HPDE6-E6E7 (cell line): ENCODE results near the gene RASSF9.
A peak's percentile ranks its signal among the peaks of the same experiment; 100 is the strongest.

Experiments used
- DNase-seq: peaks from one replicate; pipeline ENCODE4 v3.0.0; 2011; ENCODE audit warnings: missing footprints; ENCODE audit errors: extremely low spot score

RASSF9 gene

DNA sequence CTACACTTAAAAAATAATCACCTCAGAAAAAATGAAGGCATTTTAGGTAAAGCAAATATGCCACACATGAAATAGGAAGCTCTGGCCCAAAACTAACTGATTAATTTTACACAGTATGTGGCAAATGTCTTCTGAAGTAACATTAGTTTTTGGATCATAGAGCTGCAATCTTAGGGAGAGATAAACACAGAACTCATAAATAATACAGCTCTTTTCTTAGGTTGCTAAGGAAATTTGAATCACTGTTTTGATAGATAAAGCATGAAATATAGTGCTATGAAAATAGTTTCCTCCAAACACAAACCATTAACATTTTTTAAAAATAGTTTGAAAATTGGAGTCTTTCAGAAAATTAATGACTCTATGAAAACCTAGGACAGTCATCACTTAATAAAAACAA, 15.0 kb downstream of the RASSF9 start:
- DNase-seq = no peak

DNA sequence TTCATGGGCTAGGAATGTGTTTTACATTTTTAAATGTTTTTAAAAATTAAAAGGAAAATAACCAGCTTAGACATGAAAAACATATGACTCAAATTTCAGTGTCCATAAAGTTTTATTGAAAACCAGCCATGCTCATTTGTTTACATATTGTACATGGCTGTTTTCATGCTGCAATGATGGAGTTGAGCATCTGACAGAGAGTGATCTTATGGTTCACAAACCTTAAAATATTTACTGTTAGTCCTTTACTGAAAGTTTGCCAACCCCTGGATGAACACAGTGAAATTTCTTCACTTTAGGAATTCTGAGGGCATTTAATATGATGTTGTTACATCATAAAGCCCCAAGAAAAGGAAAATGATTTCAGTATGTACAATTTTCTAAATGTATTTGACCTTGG, 16.1 kb downstream of the RASSF9 start:
- no peak for DNase-seq

DNA sequence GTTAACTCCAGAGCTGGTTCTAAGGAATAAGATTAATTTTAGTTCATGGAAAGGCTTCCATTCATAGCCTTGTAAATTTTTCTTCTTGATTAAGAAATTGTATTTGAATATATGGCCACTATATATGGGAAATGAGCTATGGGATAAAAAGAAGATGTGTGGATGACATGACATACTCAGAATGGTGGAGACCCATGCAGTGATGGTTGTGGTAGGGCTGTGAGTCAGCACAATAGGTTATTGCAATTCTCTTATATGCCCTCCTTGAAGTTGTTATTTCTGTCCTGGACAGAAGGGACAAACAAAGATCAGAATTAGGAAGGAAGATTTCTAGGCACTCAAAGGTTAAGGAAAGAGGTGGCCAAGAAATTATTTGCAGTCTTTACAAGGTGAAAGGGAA, 21.5 kb downstream of the RASSF9 start:
- DNase-seq = no peak

DNA sequence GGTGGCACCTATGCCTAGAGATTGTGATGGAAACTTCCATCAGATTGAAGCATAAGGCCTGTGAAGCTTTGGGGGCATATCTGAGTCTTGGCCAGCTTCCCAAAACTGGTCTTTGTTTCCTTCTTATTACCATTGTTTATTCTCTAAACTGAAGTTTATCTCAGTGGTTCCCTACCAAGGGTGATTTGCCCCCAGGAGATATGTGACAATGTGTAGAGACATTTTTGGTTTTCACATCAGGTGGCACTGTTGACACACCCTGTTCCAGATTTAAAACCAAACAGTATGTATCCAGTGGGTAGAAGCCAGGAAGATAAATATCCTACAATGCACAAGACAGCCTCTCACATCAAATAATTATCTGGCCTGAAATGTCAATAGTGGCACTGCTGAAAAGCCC, 22.1 kb downstream of the RASSF9 start:
- no peak for DNase-seq

DNA sequence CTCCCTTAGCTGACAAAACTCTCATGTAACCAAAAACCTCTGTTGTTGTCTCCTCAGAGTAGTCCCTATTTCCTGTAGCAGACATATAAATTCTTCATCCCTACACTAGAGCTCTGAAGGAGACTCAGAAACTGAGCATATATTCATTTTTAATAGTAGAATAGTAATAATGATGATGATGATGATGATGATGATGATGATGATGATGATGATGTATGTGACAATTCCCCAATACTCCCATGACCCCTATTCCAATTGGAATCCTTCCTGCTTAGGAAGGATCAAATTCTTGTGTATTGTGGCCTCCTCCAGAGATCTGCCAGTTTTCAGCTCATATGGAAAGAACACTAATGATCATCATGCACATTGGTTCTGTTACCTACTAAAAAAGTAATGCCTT, 26.7 kb downstream of the RASSF9 start:
- DNase-seq = no peak

DNA sequence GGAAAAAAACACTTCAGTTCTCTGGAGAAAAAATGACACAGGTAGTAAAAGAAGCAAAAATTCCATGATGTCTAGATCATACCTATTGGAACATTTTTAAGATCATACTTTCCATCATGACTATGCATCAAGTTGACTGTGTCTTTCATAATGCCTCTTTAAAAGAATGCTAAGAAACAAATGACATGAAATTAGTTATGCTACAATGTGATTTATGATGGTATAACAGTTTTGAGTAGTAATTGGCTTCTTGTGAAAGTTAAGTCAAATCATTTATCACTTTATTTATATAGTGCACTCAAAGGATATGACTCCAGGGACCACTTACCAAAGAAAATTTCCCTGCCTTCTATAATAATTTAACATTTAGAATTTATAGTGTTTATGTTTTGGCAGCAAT, 28.5 kb downstream of the RASSF9 start:
- DNase-seq = no peak

DNA sequence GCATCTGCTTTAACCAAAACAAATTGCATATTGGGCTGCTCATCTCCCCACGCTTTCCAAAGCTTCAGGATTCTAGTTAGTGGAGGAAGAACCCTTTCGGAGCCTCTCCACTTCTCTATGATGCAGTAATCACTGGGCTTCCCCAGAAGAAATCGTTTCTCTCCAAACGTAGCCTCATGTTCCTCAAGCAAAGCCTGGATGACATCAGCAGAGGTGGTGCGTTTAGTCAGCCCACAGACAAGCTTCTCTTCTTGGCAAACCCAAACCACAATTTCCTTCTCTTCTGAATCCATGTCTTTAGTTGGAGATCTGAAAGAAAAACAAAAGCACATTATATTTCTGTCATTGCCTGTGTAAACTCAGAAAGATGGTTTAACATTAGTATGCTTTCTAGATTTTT, 30.6 kb downstream of the RASSF9 start:
- DNase-seq = no peak

DNA sequence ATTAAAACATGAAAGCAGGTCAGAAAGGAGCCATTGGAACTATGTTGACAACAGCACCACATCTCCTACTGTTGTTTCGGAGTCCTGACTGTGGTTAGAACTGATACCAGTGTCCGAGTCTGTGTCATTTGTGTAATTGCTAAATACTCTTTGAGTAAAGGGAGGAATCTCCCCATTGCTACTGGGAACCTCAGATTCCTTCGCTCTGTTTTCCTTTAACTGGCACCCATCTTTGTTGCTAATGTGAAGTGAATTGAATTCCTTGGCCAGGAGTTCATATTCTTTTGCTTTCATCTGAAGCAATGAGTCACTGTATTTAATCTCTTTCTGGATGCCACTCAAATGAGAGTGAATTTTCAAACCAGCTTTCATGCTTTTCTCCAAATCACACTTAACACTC, 31.5 kb downstream of the RASSF9 start:
- DNase-seq = no peak

DNA sequence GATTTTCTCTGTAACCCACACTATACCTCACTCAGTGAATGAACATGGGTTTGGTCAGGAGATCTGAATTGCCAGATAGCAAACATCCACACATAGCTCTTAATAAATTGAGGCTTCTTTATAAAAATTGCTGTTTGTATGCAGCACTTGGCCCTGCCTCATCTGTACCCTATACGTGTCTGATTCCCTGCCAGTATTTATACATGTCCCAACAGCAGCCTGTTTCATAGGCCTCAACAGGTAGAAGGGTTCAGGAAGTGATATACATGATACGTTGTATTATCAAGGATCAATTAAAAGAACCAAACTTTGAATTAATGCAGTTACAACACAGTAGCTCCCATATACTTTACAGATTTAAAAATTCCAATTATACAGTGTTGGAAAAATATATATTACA, 32.3 kb downstream of the RASSF9 start:
- no peak for DNase-seq

DNA sequence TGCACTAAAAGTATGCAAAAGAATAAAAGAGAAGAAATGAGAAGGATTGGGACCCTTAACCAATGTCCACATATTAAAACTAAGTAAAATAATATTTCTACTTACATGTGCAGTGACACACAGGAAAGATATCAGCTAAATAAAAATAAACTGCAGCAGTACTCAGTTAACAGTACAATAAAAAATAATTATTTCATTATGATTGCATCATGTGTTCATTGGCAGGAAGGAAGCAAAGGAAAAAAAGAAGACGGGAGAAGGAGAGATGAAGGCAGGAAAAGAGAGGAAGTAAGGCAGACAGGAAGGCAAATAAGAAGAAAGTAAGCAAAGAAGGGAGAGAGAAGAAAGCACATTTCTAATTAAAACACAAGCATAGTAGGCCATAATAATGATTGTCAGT, 33.0 kb downstream of the RASSF9 start:
- DNase-seq = no peak

DNA sequence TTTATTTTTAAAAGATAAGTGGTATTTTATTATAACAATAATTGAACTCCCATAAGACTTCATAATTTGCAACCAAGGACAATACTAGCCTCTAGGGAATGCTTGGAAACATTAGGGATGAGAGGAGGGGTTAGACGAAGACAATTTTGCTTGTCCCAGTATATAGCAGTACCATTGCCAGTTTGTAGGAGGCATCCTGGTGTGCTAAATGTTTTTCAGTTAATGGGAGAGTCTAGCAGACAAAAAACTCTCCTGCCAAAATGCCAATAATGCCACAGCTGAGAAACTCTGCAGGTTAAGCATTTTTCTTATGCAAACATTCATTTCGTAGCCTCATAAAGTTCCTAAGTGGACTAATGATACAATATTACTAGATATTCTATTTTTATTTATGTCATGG, 38.1 kb downstream of the RASSF9 start:
- DNase-seq = no peak

DNA sequence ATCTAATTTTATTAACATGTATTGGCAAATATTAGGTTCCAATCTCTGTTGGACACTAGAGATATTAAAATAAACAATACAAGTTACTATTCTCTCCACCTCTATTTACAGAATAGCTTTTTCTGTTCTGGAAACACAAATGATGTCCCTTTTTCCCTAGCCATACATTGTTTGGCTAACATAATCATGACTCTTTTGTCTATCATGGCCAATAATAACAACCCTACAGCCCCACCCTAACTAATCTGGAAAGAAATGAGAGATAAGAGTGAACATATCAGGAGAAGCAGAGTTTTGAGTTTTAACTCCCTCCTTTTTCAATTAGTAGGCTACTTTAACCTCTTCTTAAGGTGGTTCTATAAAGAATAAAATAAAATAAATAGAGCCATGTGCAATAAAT, 40.2 kb downstream of the RASSF9 start:
- DNase-seq = no peak

DNA sequence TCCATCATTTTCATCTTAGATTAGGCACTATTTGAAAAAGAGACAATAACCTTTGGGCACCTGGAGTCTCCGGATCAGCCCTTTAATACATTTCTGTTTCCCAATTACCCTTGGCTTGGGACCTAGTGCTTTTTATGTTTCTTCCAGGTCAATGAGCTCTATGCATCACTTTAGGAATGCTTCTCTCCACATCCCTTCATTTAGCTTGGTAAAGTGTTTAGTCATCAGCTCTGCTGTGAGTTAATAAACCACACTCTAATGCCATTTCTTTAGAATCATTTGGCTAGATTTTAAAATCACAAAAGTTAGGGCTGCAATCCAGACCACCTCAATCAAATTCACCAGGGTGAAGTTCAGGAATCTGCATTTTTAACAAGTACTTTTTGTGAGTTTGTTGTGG, 41.7 kb downstream of the RASSF9 start:
- no peak for DNase-seq

DNA sequence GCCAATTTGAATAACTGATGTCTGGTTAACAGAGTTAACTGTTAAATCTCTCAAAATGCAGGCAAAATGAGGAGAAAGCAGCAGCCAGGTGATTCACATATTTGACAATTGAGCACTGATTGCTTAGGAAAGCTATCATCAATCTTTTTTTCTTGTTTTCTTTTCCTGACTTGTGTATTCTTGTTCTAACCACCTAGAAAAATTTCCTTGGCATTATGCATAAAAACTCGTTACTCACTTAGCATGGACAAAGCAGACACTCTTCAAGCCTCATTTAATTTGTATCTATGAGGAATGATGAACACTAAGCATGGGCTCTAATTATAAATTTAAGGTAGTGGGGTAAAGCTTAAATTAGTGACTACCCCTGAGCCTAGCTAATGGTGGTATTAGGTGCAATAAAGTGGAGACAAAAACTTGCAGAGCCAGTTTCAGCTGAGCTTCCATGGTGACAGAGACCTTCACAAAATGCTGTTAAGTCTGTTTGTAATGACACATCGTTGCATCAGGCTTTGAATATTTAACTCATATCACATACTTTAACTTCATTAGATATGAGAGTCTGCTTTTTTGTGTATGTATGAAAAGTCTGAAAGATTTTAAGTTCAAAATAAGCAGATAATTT, 52.0 kb downstream of the RASSF9 start:
- DNase-seq = peak; percentile 47

DNA sequence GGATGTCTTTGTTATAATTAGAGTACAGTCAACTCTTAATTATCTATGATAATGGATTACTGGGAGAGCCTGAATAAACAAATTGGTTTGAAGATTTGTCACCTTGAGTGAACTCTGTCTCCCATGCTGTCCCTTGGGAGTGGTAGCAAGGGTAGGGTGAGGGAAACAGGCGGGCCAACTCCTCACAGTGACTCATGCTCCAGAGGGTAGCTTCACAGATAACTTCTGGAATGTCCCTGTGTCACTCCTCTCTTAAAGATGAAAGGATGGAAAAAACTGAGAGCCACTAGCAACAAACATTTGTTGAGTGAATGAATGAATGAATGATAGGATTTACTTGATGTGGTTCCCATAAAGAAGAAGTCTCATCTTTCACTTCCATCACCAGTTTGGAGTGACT, 53.5 kb downstream of the RASSF9 start:
- no peak for DNase-seq

DNA sequence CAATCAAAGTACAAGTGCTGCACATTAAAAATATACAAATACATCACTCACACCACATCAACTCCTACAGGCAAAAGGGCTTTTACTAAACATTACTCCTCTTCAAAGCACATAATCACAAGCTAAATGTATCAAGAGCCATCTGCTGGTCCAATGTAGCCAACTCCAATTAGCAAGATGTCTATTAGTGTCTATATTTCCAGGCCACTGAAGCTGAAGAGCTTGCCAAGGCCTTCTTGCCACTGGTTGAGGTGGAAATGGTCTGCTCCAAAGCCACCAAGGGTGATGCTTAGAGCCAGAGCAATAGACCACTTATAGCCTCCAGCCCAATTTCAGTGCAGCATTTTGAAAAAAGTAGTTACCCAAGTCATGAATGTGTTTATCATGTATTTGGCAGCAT, 54.4 kb downstream of the RASSF9 start:
- DNase-seq = no peak

DNA sequence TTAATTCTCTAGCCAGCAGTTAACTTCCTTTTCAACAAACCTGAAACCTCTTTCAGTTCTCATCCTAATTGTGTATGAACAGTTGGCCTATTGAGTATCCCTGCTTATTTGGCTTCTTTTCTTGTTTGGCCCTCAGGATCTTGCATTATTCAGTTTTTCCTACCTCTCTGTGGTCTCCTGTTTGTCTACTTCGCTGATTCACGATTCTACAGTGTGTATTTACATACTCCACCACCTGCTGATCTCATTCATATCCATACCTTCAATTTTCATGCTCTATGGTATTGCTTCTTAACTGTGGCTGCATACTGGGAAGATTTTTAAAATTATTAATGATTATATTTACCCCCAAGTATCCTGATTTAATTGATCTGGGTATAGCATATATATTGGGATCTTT, 56.4 kb downstream of the RASSF9 start:
- no peak for DNase-seq

DNA sequence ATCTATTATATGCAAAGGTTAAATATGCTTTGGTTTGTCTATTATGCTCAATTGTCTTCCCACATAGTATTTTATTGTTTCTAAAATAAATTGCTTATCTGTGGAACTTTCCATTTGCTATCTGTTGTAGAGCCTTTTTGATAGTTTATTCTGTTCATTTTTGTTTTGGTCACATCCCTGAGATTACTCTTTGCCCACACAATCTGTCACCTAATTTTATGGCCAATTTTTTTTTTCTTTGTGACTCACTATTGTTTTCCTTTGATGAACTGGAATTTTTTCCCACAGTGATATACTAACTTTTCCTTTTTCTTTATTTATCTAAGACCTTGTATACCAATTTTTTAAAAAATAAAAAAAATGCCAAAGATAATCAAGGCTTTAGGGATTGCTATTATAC, 61.1 kb downstream of the RASSF9 start:
- no peak for DNase-seq

DNA sequence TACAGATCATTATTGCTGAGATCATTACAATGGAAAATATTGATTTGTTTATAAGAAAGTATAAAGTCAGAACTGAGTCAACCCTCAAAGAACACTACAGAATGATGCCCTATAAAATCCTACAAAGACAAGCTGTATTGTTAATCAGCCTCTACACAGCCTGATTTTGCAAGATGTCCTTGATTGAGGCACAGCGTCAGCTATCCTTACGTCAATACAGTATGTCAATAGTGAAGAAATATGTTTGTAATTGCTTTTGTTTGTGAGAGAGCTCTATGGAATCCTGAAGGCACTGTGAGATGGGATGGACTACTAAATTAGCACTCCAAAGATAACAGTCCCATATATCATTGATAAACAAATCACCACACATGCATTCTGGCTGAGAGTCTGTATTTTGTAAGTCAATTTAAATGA, 70.7 kb downstream of the RASSF9 start:
- no peak for DNase-seq

DNA sequence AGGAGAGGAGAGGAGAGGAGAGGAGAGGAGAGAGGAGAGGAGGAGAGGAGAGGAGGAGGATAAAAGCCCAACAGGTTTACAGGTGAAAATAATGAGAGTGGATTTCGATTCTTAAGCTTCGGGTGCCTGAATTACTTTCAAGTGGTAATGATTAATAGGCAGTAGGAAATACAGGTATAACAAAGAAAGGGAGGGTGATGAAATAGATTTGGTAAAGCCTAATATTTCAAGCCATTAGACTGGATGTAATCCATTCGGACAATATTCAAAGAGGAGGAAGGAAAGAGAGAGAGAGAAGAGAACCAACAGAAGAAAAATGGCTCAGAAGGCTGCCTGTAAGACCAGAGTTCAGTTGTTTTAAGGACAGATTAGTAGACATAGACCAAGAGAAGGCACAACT, 76.6 kb downstream of the RASSF9 start:
- DNase-seq = no peak

DNA sequence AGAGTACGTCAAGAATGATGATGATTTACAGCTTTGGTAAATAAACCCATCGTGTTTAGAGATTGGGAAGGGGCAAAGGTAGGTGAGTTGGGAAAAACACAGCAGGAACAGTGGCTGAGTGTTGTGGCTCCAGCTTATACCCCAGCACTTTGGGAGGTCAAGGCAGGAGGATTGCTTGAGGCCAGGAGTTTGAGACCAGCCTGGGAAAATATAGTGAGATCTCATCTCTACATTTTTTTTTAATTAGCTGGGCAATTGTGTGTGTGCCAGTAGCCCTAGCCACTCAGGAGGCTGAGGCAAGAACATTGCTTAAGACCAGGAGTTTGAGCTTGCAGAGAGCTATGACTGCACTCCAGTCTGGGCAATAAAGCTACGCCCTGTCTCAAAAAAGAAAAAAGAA, 77.1 kb downstream of the RASSF9 start:
- no peak for DNase-seq

DNA sequence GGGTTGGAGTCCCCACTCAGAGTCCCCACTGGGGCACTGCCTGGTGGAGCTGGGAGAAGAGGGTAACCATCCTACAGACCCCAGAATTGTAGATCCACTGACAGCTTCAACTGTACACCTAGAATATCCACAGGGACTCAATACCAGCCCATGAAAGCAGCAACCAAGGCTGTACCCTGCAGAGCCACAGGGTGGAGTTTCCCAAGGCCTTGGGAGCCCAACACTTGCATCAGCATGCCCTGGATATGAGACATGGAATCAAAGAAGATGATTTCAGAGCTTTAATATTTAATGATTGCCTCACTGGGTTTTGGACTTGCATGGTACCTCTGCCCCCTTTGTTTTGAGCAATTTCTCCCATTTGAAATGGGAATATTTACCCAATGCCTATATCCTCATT, 80.4 kb downstream of the RASSF9 start:
- DNase-seq = no peak
